ENCODE data around the gene TJP2.

DNA sequence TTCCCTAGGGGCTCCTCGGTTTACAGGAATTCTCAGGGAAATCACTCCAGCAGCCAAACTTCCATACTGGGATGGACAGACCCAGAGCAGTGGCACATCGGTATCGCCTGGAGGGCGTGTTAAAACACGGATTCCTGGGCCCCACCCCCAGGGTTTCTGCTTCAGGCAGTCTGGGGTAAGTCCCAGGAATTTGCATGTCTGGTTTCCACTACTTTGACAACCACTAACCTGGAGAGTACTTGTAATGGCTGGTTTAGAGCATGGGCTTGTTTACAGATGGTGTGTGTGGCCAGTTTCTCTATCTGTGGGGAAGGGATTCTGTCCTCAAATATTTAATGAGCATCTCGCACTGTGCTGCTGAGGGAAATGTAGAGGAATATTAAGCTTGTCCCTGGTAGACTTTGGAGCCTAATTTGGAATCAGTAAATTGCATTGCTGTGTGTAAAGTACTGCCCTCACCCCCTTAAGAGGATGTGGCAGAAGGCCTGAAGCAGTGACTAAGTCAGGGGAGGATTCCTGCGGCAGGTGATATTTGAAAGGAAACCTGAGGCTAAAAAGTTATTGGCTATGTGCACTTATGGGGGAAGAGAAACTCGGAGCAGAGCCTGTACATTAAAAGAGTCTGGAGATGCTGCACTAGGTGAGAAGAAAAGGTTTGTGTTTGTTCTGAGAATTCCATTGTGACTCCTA lies 18.6 kb upstream of the TJP2 start:
- TF ChIP-seq, protein P1, sequence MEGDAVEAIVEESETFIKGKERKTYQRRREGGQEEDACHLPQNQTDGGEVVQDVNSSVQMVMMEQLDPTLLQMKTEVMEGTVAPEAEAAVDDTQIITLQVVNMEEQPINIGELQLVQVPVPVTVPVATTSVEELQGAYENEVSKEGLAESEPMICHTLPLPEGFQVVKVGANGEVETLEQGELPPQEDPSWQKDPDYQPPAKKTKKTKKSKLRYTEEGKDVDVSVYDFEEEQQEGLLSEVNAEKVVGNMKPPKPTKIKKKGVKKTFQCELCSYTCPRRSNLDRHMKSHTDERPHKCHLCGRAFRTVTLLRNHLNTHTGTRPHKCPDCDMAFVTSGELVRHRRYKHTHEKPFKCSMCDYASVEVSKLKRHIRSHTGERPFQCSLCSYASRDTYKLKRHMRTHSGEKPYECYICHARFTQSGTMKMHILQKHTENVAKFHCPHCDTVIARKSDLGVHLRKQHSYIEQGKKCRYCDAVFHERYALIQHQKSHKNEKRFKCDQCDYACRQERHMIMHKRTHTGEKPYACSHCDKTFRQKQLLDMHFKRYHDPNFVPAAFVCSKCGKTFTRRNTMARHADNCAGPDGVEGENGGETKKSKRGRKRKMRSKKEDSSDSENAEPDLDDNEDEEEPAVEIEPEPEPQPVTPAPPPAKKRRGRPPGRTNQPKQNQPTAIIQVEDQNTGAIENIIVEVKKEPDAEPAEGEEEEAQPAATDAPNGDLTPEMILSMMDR (IDR thresholded peaks at IDR 0.05; ENCODE audit: low read depth, low read length): no peak
- TF ChIP-seq MYC (IDR thresholded peaks at IDR 0.05; ENCODE audit: low read depth, low read length): no peak

All from NB4 (cell line).